PC-3 (cell line): ENCODE measurements around the gene ZNF100. TPM values are rescaled to one million over a fixed set of nuclear protein-coding genes. Genes with fewer than 3 reads are reported as not detected.

ENCODE experiments used
- ATAC-seq: fragments of 200-7000 bp; cut with Tn5 transposase; 2 replicates; pipeline ENCODE4 v1.9.1; 2020; ENCODE audit warnings: mild to moderate bottlenecking, moderate library complexity
- BruUV-seq: library from RNA; stranded (reverse); fragments of 400-500 nt; replicated peaks from 2 replicates; lab custom pipeline; 2021; lab: Mats Ljungman, UMichigan
- CTCF ChIA-PET: fragments of 300-600 bp; sonication (Branson Sonifier 250); formaldehyde crosslinking; loops from one replicate; lab custom pipeline; 2022; ENCODE audit warnings: antibody characterized with exemption; lab: Charles Lee
- POLR2A ChIA-PET: fragments of 300-600 bp; sonication (Branson Sonifier 250); formaldehyde crosslinking; loops from one replicate; lab custom pipeline; 2022; ENCODE audit warnings: antibody characterized with exemption; ENCODE audit not compliant: unreplicated experiment; lab: Charles Lee
- DNase-seq: peaks from one replicate; pipeline ENCODE4 v3.0.0-alpha.2; 2015
- H2AFZ ChIP-seq: fragments of 300-600 bp; sonication (generic); 2 replicates; pipeline ENCODE4 v1.6.0; 2016; ENCODE audit warnings: antibody characterized with exemption, low read length
- H3F3A ChIP-seq: fragments of 300-600 bp; sonication (generic); one replicate; pipeline ENCODE4 v1.6.0; 2017; ENCODE audit warnings: antibody characterized with exemption, low read length, control low read depth, mild to moderate bottlenecking; ENCODE audit not compliant: unreplicated experiment
- H3K27ac ChIP-seq: fragments of 300-600 bp; sonication (generic); 2 replicates; pipeline ENCODE4 v1.5.1; 2016; ENCODE audit warnings: mild to moderate bottlenecking, low read length
- H3K27me3 ChIP-seq: fragments of 300-600 bp; sonication (generic); 2 replicates; pipeline ENCODE4 v1.6.1; 2016; ENCODE audit warnings: low read length, mixed read lengths
- H3K36me3 ChIP-seq: fragments of 300-600 bp; sonication (generic); 2 replicates; pipeline ENCODE4 v1.6.1; 2016; ENCODE audit warnings: low read depth, mixed run types, low read length, mixed read lengths
- H3K4me1 ChIP-seq: fragments of 300-600 bp; sonication (generic); 2 replicates; pipeline ENCODE4 v1.5.1; 2016; ENCODE audit warnings: low read length; ENCODE audit not compliant: insufficient read depth
- H3K4me2 ChIP-seq: fragments of 300-600 bp; sonication (generic); 2 replicates; pipeline ENCODE4 v1.6.0; 2016; ENCODE audit warnings: low read length
- H3K4me3 ChIP-seq: fragments of 300-600 bp; sonication (generic); 2 replicates; pipeline ENCODE4 v1.5.1; 2016; ENCODE audit warnings: mild to moderate bottlenecking, low read length, mixed read lengths
- H3K79me2 ChIP-seq: fragments of 300-600 bp; sonication (generic); 2 replicates; pipeline ENCODE4 v1.6.1; 2017; ENCODE audit warnings: low read length, mixed read lengths
- H3K9ac ChIP-seq: fragments of 300-600 bp; sonication (generic); 2 replicates; pipeline ENCODE4 v1.6.0; 2016; ENCODE audit warnings: mild to moderate bottlenecking, low read length
- H3K9me2 ChIP-seq: fragments of 300-600 bp; sonication (generic); replicated peaks from 2 replicates; pipeline ENCODE4 v1.6.1; 2016; ENCODE audit warnings: mixed run types, low read length, mixed read lengths
- H3K9me3 ChIP-seq: fragments of 300-600 bp; sonication (generic); 2 replicates; pipeline ENCODE4 v1.6.1; 2016; ENCODE audit warnings: low read length, mixed read lengths
- H4K20me1 ChIP-seq: fragments of 300-600 bp; sonication (generic); 2 replicates; pipeline ENCODE4 v1.6.1; 2016; ENCODE audit warnings: low read length, mixed read lengths
- CTCF ChIP-seq: fragments of 300-600 bp; sonication (generic); conservative IDR thresholded peaks from 2 replicates; pipeline ENCODE4 v1.5.1; 2017; ENCODE audit warnings: antibody characterized with exemption, low read depth, mild to moderate bottlenecking, low read length
- EZH2 ChIP-seq: fragments of 300-600 bp; sonication (generic); IDR thresholded peaks from one replicate; pipeline ENCODE4 v1.6.1; 2017; ENCODE audit warnings: antibody characterized with exemption, mild to moderate bottlenecking, low read length; ENCODE audit not compliant: unreplicated experiment
- EZH2phosphoT487 ChIP-seq: fragments of 300-600 bp; sonication (generic); IDR thresholded peaks from 2 replicates; pipeline ENCODE4 v1.6.1; 2018; ENCODE audit warnings: mild to moderate bottlenecking, antibody characterized with exemption, low read length, borderline replicate concordance
- intact Hi-C: fragments of 100-400 bp; cut with micrococcal nuclease; formaldehyde crosslinking; loops from 2 replicates; pipeline ENCODE4 v1.9.0; 2023
- total RNA-seq: library from RNA; depleted of rRNA; stranded (reverse); fragments of >200 nt; gene quantifications from 2 replicates; pipeline ENCODE4 v1.2.3, GENCODE V29; 2014

Gene ZNF100
- total RNA-seq, 1 experiment from 2014 or later = 1.7 TPM

- Histone ChIP-seq H2AFZ (no peak overlapping the region), H3K9me2 (no peaks in the 10 kb centered on the region), H3K4me3 (no peak overlapping the region), H3K79me2 (no peaks in the 10 kb centered on the region), H3K27me3 (no peaks in the 10 kb centered on the region), H3K4me1 (no peaks in the 10 kb centered on the region), H3K9ac (no peak overlapping the region), H3K27ac (no peak overlapping the region), H3F3A (no peaks in the 10 kb centered on the region), H3K36me3 (peaks cover 9% of the 10 kb centered on the region; the same call in 1 of the 2 replicates), H3K4me2 (no peak overlapping the region), H4K20me1 (no peaks in the 10 kb centered on the region), H3K9me3 (peaks cover 13% of the 10 kb centered on the region)
- no TSS peak for BruUV-seq
- DNase-seq = no peak
- intact Hi-C loops = no loop called here
- ChIA-PET CTCF (no interaction called here), POLR2A (no interaction called here)
- TF ChIP-seq CTCF (no peak), EZH2 (no peak), EZH2phosphoT487 (no peak)
- no peak for ATAC-seq
Observed at GRCh38 chr19:21751384-21751783, 16.0 kb downstream of the ZNF100 start.

- CTCF ChIA-PET = no interaction called here
- no peak for TF ChIP-seq CTCF
- TF ChIP-seq EZH2 = no peak
- Histone ChIP-seq H3K79me2 (no peaks in the 10 kb centered on the region), H2AFZ (no peak overlapping the region), H3K36me3 (peaks cover 15% of the 10 kb centered on the region; the same call in 1 of the 2 replicates), H3K9ac (no peak overlapping the region), H3K9me3 (peaks cover 16% of the 10 kb centered on the region), H3K27ac (no peak overlapping the region), H3K4me3 (no peak overlapping the region), H3K9me2 (no peaks in the 10 kb centered on the region), H3K27me3 (no peaks in the 10 kb centered on the region), H3K4me2 (no peak overlapping the region), H3F3A (no peaks in the 10 kb centered on the region), H3K4me1 (no peaks in the 10 kb centered on the region), H4K20me1 (no peaks in the 10 kb centered on the region)
- no peak for ATAC-seq
- no TSS peak for BruUV-seq
- POLR2A ChIA-PET = no interaction called here
- intact Hi-C loops = no loop called here
- no peak for DNase-seq
Observed at GRCh38 chr19:21750586-21751128, 16.7 kb downstream of the ZNF100 start.

- Histone ChIP-seq H3K4me2 (no peak overlapping the region), H3F3A (no peaks in the 10 kb centered on the region), H3K79me2 (no peaks in the 10 kb centered on the region), H3K4me3 (no peak overlapping the region), H3K27ac (no peak overlapping the region), H3K9me2 (no peaks in the 10 kb centered on the region), H3K4me1 (no peaks in the 10 kb centered on the region), H3K27me3 (no peaks in the 10 kb centered on the region), H4K20me1 (no peaks in the 10 kb centered on the region), H3K9ac (no peak overlapping the region), H3K9me3 (peaks cover 16% of the 10 kb centered on the region), H2AFZ (no peak overlapping the region), H3K36me3 (peaks cover 15% of the 10 kb centered on the region; the same call in 1 of the 2 replicates)
- ATAC-seq (no peak), DNase-seq (no peak)
- CTCF ChIA-PET = no interaction called here
- intact Hi-C loops = no loop called here
- BruUV-seq = no TSS peak
- TF ChIP-seq EZH2 = no peak
- no peak for TF ChIP-seq EZH2phosphoT487
- TF ChIP-seq CTCF = no peak
- POLR2A ChIA-PET = no interaction called here
Observed at GRCh38 chr19:21749090-21749489, 18.3 kb downstream of the ZNF100 start.
